Endothelial cell of hepatic sinusoid (primary cell): ENCODE results near the gene ZIC1.

ENCODE experiments used
- in situ Hi-C: cut with HindIII; loops from 2 replicates; pipeline ENCODE4 v1.10.0; 2017; ENCODE audit warnings: low sequenced_read_pairs

Gene ZIC1

DNA sequence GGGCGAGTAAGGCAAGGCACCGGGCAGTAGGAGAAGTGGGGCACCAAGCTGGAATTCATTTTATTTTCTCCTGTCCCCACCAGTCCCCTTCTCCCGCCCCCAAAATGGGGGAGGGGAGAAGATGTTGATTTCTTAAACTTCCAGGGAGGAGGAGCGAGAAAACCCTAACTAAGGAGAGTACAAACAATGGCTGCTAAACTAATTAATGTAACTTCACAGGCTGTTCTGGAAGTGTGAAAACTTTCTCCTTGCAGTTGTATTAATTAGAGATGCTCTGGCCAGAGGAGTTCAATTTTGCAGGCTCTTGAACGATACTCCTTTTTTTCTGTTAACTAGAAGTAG lies 14.3 kb upstream of the ZIC1 start:
- in situ Hi-C loops, result no loop called here

DNA sequence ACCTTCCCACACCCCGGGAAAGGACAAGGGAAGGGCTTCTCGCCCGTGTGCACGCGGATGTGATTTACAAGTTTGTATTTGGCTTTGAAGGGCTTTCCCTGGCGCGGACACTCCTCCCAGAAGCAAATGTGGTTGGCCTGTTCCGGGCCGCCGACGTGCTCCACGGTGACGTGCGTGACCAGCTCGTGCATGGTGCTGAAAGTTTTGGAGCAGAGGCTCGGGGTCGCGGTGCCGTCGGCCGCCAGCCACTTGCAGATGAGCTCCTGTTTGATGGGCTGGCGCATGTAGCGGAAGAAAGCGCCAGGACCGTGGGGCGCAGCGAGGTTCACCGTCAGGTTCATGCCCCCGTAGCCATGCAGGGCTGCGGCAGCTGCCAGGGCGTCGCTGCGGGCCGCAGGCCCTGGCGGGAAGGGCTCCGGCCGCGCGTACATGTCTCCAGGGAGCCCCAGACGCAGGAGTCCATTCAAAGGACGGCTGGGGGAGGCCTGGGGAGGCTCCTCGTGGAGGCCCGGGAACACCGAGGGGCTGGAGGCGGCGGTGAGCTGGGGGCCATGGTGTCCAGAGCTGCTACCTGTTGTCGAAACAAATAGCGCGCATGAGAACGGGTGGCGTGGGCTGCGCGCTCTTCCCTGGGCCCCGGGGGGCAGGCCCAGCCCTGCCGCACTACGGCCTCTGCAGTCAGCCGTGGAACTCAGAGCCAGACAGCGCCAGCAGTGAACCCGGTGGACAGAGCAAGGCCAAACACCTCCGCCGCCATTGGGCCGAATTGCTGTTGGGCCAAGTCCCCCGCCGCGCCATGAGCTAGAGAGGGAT lies 13.1 kb upstream of the ZIC1 start:
- in situ Hi-C loops, result no loop called here

DNA sequence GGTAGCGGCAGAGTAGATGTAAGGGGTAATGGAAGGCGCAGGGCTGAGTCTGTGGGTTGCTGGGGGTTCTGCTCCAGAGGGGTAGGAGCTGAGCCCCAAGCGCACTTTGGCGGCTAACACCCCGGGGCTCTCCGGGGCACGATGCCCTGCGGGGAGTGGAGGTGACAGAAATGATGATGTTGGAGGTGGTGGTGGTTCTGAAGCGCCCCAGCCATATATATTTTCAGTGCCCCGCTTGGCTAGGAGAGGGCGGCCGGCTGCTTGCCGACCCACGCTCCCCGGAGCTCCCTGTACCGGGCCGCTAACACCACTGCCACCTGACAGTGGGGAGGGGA lies 12.5 kb upstream of the ZIC1 start:
- in situ Hi-C loops, result no loop called here

DNA sequence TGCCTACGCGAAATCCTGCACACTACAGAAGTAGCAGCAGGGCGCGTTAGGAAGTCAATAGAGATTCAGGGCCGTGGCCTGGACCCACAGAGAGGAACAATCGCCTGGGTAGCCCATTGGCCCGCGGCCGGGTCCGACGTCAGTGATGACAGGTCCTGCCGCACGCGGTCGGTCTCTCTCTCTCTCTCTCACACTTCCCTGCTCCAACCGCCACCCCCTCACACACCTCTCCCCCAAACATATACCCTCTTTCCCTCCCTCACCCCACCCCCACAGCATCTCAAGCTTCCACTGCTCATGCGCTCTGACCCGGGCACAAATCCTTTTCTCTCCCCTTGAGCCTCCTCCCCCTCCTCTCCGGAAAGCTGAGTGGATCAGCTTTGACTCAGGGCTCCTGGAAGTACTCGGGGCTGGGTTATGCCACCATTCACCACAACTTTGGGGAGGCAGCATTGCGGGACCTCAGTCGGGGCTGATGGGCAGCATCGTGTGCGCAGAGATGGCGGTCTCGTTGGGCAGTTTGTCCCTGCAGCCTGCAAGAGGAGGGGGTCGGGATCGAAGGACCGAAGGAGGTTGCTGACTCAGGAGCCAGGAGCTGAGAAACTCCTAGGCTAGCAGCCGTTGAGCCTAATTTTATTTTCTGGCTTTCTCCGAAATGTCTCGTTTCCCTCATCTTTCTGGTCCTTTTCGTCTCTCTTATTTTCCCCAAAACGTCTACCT lies 11.8 kb upstream of the ZIC1 start:
- in situ Hi-C loops, result no loop called here

- in situ Hi-C loops, result no loop called here
These were observed 11.0 kb upstream of the ZIC1 start for GRCh38 chr3:147397875-147398812.

GRCh38 chr3:147398813-147399534 lies 10.2 kb upstream of the ZIC1 start:
- in situ Hi-C loops, result no loop called here

DNA sequence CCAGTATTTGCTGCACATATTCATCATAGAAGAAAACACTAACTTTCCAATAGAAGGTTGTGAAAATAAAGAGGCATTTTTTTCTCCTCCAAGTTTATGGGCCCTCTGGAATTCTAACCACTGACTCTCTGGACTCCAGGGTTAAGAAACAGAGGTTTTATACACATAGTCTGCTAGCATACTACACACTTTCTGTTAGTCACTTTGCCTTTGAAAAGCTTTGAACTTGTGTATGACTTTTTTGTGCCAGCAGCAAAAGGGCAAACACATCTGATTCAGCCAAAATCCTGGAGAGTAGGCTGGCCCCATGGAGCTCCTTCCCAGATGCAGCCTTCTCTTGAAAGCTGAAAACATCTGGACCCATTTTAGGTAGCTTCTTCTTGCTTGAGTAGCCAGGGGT lies 9.1 kb upstream of the ZIC1 start:
- in situ Hi-C loops, result no loop called here

DNA sequence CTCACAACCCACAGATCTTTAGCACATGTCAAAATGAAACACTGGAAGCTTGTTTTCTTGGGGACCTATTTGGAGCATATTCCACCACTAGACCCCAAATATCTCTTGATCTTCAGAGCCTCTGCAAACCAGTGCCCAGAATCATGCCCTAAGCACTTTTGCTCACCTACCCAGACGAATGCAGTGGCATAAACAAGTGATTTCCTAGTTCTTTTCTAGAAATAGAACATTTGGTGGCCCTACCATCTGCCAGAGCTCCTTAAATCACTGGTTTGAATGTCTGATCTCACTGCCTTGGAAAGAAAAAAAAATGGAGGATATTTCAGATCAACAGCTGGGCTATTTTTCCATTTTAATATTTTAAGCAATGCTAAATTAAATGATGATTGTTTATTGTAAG lies 8.2 kb upstream of the ZIC1 start:
- in situ Hi-C loops, result no loop called here

GRCh38 chr3:147401421-147401820 lies 7.7 kb upstream of the ZIC1 start:
- in situ Hi-C loops, result no loop called here

- in situ Hi-C loops, result no loop called here
These were observed 7.0 kb upstream of the ZIC1 start for GRCh38 chr3:147402159-147402558.

DNA sequence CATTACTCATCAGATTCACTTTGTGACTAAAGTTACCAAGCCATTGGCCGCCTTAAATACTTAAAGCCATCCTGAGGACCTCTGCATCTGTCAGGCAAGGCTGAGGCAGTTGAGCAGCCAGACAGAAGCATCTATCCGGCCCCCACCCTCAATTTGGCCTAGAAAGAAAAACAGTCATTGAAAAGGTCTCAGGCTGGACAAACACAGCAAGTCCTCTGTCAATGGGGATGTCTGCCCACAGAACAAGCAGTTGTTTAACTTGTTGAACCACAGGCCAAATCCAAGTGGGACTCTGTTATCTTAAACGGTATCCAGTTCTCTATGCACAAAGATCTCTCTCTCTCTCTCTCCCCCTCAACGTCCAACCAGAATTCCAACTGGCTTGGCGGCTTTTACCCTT lies 5.7 kb upstream of the ZIC1 start:
- in situ Hi-C loops, result no loop called here

GRCh38 chr3:147404000-147404799 lies 5.0 kb upstream of the ZIC1 start:
- in situ Hi-C loops, result no loop called here

DNA sequence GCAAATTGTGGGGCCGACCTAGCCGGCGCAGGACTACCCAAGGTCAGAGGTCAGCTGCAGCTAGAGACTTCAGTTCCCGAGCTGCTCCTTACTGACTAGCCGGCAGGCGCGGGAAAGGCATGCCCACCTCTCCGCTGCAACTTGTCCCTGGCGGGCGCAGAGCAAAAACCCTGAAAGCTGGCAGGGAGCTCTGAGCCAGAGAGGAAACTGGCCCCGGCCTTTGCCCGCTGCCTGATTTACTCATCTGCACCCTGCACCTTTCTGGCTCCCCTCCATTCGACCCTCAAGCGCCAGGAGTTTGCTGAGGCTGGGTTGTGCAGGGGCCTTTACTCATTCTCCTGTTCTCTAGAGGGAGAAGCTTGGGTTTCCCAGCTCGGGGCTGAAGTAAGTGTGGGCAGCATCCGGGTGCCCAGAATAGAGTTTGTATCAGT lies 4.3 kb upstream of the ZIC1 start:
- in situ Hi-C loops, result no loop called here

GRCh38 chr3:147405231-147406027 lies 3.7 kb upstream of the ZIC1 start:
- in situ Hi-C loops, result no loop called here

DNA sequence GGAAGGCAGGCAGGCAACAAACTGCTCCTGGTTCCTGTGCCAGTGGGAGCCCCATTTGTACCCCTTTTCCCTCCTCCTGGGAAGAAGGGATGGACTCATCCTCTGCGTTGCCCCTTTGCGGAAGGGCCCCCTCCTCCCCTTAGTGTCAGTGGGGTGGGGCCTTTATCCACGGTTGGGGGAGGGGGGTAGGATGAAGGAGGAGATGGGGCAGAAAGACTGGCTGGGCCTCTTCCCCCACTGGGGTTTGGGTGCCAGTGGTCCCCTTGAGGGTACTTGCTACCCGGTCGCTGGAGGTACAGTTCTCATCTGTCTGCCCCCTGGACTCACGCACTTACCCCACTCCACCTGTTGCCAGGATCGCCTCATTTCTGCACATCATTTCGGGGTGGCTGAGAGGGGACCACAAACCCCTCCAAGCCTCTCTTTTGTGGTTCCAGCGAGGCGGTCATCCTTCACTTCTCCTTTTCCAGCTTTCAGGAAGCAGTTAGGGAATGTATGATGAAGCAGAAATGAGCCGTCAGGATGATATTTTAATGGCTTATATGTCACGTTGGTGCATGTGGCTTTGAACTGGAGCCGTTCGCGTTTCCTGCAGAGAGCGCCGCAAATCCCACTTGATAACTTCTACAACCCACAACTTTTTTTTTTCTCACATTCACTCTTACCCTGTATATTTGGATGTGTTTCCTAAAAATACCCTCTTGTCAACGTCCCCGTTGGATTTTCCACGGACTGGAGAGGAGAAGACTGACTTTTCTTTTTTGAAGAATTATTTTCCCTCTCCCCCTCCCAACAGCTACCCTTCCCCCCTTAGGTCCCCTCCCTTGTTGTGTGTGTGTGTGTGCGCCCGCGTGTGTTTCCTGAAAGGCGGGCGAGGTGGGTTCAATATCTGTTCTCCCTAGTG lies 2.9 kb upstream of the ZIC1 start, which contains the start of gene ZIC4:
ZIC4 (minus strand) TSS at position 516 of the 904 bp plus-strand sequence. CDS start 3,746 bp downstream, outside the sequence.
- in situ Hi-C loops, result no loop called here

GRCh38 chr3:147407114-147407497 lies 2.1 kb upstream of the ZIC1 start:
- in situ Hi-C loops, result no loop called here

GRCh38 chr3:147407498-147408187 lies 1.5 kb upstream of the ZIC1 start:
- in situ Hi-C loops, result no loop called here
